ENCODE data around the gene CAMK1D. TPM values are rescaled to one million over a fixed set of nuclear protein-coding genes. Genes with fewer than 3 reads are reported as not detected.

Gene CAMK1D
- total and polyA plus RNA-seq, 2 donors (not counting 3 experiments of a cell fraction or from before 2014, with no cell fraction given), result 0.37 to 4.2 TPM

GRCh38 chr10:12703126-12703525 is 353.8 kb downstream of the CAMK1D start:
- Histone ChIP-seq H4K20me1 (replicated peaks; ENCODE audit: control insufficient read depth, extremely low read depth, insufficient read depth, low read length) (no peaks in the 10 kb centered on the region), H3K36me3 (ENCODE audit: control insufficient read depth in 2 of 2, extremely low read depth in 1 of 2, insufficient read depth in 2 of 2, low read length in 2 of 2) (no peaks in the 10 kb centered on the region), H2AFZ (ENCODE audit: low read depth, low read length) (no peak overlapping the region), H3K27ac (ENCODE audit: insufficient read depth, low read depth, low read length) (no peak overlapping the region), H3K79me2 (ENCODE audit: control insufficient read depth, insufficient read depth, low read length) (no peaks in the 10 kb centered on the region), H3K9me1 (replicated peaks; ENCODE audit: control insufficient read depth, extremely low read depth, insufficient read depth, low read length) (no peaks in the 10 kb centered on the region), H3K4me2 (ENCODE audit: insufficient read depth, low read length) (no peak overlapping the region), H3K27me3 (ENCODE audit: control insufficient read depth in 2 of 2, insufficient read depth in 2 of 2, low read length in 2 of 2) (no peaks in the 10 kb centered on the region), H3K9ac (replicated peaks; ENCODE audit: extremely low read depth, insufficient read depth, low read length) (no peak overlapping the region), H3K4me1 (ENCODE audit: control insufficient read depth, extremely low read depth, insufficient read depth, low read length) (peaks cover 45% of the 10 kb centered on the region), H3K9me3 (replicated peaks; ENCODE audit: control insufficient read depth, insufficient read depth, low read length) (no peaks in the 10 kb centered on the region), H3K4me3 (replicated peaks in 1 of 3; ENCODE audit: insufficient read depth in 1 of 3, low read depth in 1 of 3, low read length in 3 of 3) (no peak overlapping the region)
- no peak for DNase-seq (ENCODE audit: low read depth, low spot score)
- ChIA-PET POLR2A (no interaction called here), CTCF (interaction anchor here (0.7 to 1.5 kb wide), 6 partner anchors 47 to 599 kb away, joined by 3 to 10 read pairs (median 4); no protein-coding TSS in a partner anchor)
- BruUV-seq (replicated peaks), result no TSS peak
- FAIRE-seq, result no peak
- no peak for TF ChIP-seq MYC (IDR thresholded peaks at IDR 0.05; ENCODE audit: low read depth, low read length)
- no peak for TF ChIP-seq POLR2A (IDR thresholded peaks at IDR 0.05; ENCODE audit: low read depth, low read length)
- no peak for TF ChIP-seq CTCF (IDR thresholded peaks at IDR 0.05; ENCODE audit: extremely low read depth in 1 of 2, insufficient read depth in 1 of 2, low read depth in 1 of 2, low read length in 2 of 2)
- TF ChIP-seq POLR2AphosphoS5 (IDR thresholded peaks at IDR 0.05; ENCODE audit: insufficient read depth, low read depth, low read length), result no peak
- no peak for TF ChIP-seq GATA2 (IDR thresholded peaks at IDR 0.05; ENCODE audit: insufficient read depth, insufficient read length, low read depth, low read length)
- no peak for TF ChIP-seq EZH2 (IDR thresholded peaks at IDR 0.05; ENCODE audit: borderline replicate concordance, low read depth, low read length, severe bottlenecking)
- TF ChIP-seq FOS (IDR thresholded peaks at IDR 0.05; ENCODE audit: borderline replicate concordance, insufficient read depth, low read length), result no peak
- no peak for TF ChIP-seq MAX (IDR thresholded peaks at IDR 0.05; ENCODE audit: insufficient read depth, insufficient read length)
- no peak for TF ChIP-seq JUN (IDR thresholded peaks at IDR 0.05; ENCODE audit: borderline replicate concordance, insufficient read depth, insufficient read length, low read depth)
- dilution Hi-C loops (cut with MboI; ENCODE audit: extremely low pct_ligation_motif_present, low sequenced_read_pairs), result no loop called here
- intact Hi-C loops (cut with micrococcal nuclease), result no loop called here

Data from endothelial cell of umbilical vein (primary cell).